LHCN-M2 (cell line): ENCODE results near the gene RAP1GAP. TPM values are rescaled to one million over a fixed set of nuclear protein-coding genes. Genes with fewer than 3 reads are reported as not detected.

Source experiments
- DNase-seq: peaks from one replicate; pipeline ENCODE4 v3.0.0-alpha.2; 2012; ENCODE audit warnings: low read depth
- total RNA-seq: library from RNA; depleted of rRNA; stranded (reverse); fragments of >200 nt; gene quantifications from 2 replicates; pipeline ENCODE4 v1.2.3, GENCODE V29; 2014

Gene RAP1GAP
- total RNA-seq, 1 experiment from 2014 or later, result 0.06 TPM

DNA sequence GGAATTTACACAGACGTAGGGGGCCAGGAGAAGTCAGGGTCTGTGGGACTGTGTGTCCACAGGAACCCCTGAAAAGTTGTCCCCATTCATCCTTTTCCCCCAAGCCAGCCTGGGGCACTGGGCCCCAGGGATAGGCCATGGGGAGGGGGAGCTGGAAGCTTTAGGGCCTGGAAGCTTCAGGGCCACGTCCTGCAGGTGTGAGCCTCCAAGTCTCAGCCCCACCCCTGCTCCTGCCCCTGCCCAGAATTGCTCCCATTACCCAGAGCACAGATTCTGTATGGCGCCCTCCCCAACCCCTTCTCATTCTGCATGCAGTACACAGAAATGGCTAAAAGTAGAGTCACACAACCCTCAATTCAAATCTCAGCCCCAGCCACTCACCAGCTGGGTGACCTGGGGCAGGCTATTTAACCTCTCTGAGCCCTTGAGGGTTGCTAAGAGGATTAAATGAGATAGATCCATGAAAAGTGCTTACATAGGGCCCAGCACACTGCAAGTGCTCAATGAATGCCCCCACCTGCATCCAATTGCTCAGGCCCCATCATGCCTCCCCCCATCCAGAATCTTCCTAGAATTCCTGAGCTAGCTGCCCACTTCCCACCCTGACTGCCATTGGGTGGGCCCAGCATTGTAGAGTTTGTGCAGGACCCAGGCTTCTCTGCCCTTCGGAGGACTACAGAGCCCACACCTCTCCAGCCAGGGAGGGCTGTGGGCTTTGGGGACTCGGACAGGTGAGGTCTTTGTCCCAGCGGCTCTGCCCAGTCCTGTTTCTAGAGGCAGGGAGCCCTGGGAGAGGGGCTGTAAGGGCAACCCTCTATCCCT is 6.5 kb downstream of the RAP1GAP start:
- DNase-seq, result no peak

DNA sequence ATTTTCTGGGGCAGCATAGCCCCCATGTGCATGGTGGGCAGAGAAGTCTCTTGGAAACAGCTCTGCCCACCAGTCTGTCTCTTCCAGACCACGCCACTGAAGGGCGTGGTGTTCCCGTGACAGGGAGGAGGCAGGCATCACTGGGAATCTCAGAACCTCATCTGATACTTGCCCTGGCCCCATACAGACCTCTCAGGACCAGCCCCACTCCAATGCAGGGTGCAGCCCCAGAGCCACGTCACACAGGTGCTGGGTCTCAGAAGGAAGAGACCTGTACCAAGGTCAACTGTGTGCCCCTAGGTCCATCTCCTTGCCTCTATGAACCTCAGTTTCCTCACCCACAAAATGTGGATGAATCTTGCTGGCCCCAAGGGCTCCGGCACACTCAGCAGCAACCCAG is 7.3 kb downstream of the RAP1GAP start:
- DNase-seq, result no peak

DNA sequence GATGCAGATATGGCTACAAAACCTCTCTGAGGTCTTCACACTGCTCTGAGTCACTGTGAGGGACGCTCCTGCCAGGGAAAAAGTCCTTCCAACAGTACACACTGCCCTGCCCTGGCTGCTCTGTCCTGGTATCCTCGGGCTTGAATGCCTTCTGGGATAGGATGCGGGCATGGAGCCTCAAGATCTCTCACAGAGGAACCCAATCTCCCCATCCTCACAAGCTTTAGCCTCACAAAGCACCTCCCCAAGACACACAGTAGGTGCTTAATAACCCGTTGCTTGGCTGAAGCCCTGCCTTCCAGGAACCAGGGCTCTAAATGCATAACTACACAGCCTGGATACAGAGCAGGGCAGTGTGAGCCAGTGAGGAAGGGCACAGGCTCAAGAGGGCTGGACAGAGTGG is 9.2 kb downstream of the RAP1GAP start:
- DNase-seq, result no peak

DNA sequence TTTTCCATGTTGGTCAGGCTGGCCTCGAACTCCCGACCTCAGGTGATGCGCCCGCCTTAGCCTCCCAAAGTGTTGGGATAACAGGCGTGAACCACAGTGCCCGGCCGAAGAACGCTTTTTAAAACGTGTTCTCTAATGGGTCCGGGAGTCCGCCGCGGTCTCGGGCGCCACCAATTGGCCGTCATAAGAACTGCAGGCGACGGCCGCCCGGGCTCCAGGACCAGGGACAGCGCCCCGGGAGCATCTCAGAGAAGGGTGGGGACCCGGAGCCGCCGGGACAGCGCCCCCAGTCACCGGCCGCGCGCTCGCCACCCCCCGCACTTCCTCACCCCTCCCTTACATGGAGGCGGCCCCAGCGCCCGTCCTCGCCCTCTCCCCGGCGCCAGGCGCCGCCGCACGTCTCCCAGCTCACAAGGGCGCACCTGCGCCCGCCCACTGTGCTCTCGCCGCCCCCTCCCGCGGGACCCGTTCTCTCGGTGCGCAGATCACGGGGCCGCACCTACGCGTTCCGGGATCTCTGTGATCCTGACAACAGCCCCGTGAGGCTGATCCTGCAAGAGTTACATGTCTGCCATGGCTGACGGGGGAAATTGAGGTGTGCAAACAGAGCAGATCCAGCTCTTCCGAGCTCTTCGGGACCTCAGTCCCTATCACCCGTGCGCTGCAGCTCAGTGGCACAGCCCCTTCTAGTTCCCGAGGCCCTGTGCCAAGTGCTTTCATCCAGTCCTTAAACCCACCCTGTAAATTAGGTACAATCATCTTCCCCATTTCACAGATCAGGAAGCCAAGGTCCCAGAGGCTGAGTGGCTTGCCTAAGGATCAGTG is 9.8 kb downstream of the RAP1GAP start:
- peak; percentile 44 for DNase-seq

DNA sequence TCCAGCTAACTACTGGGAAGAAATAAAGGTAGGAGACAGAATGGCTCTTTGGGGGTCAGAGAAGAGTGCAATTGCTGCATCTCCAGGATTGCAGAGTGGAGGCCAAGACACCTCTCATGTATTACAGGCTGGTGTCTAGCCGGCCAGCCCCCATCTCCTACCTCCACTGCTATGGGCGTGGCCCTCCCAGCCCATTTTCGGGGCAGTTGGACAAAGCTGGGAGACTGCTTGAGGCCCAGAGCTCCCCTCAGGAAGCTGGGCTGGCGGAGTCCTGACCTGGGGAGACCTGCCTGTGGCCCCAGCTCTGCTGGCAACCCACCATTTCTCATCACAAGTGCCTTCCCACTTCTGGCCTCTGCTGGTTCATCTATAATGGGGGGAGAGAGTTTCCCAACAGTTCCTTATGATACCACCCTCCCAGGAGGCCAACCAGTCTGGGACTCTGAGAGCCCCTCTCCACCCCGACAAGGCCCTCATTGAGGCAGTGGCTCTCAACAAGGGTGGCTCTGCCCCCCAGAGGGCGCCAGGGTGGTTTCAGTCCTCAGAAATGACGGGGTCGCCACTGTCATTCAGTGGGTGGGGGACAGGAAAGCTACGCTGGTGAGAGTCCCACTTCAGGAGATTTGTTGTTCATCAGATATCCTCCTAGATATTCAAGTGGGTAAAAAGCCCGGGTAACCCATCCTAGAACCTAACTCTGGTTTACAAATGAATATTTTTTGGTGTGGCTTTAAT is 11.5 kb downstream of the RAP1GAP start:
- DNase-seq, result no peak

DNA sequence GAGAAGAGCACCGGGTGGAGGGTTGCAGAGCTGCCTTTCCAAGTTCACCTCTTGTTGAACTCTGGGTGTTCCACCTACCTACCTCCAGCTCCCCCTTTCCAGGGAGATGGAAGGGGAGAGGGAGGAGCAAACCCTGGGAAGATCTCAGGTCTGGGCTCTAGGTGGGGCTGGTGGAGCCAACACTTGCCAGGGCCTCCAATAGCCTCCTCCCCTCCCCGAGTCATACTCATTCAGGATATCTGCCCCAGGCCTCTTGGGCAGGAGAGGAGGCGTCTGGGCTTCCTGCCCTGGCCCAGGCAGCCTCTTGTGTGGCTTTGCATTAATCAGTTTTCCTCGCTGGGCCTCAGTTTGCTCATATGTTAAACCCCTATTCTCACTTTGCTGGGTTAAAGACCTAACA is 13.4 kb downstream of the RAP1GAP start:
- no peak for DNase-seq

DNA sequence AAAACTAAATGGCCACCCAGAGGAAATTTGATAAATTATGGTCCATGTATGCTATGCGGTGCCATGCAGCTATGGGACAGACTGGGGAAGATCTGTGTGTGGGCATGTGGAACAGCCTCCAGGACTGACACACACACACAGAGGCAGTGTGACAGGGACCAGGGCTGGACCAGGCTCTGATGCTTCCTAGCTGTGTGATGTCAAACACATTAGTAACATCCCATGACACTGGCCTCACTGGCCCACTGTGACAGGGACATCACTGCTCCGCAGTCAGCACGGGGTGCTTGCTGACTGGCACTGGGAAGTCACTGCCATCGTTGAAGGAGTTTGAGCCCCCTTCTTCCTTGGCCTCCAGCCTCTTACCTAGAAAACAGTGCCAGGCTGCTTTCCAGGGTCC is 13.9 kb downstream of the RAP1GAP start:
- no peak for DNase-seq

DNA sequence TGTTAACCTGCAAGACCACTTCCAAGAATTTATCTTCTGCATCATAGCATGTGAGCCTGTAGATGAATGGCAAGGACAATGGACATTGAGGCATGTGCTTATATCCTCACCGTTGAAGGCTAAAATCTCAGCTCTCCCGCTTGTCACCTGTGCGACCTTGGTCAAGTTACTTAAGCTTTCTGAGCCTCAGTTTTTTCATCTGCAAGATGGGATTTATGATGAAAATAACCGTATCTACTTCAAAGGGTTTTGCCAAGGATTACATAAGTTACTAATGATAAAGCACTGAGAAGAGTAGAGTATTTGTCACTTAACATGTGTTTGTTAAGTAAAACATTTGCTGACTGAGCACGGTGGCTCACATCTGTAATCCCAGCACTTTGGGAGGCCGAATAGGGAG is 14.9 kb downstream of the RAP1GAP start:
- no peak for DNase-seq

DNA sequence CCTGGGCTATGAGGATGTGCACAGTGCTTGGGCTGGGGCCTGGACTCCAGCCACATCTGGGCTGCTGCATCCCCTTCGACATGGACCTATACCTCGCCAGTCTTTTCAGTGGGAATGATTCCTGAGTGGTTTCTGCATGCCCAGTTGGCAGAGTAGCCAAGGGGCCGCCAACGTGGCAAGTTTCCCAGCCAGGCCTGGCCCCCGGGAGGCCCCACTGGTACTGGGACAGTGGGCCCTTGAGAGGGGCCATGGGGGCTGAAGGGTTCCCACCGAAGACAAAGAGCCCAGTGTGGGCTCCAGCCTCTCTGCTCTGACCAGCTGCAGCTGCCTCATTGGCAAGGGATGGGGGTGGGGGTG is 15.4 kb downstream of the RAP1GAP start:
- DNase-seq, result no peak

DNA sequence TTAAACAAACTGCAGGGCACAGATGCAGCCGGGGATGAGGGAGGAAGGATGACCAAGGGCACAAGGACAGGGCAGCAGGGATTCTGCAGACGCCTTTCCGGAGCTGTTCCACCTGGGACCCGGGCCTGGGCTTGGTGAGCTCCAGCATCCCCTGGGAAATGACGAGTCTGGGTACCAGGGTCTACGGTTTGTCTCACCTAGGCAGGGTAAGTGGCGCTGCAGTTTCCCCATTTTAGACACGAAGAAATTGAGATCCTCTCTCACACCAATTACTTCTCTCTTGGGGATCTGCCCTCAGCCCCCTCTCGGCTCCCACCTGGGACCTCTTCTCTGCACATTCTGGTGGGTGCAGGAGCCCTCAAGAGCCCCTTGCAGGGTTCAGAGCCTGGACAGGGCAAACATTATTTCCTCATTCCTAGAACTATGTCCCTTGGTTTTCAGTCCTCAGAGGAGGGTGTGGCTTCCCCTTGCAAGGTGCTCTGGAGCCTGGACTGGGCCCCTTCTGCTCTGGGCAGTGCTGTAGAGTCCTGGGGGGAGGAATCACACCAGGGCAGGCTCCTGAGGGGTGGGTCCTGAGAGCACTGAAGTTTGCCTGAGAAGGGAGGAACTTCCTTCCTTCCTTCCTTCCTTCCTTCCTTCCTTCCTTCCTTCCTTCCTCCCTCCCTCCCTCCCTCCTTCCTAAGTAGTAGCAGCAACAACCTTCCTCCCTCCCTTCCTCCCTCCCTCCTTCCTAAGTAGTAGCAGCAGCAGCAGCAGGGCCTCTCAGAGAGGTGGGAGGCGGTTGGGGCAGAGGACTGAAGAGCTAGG is 16.0 kb downstream of the RAP1GAP start:
- DNase-seq, result no peak

DNA sequence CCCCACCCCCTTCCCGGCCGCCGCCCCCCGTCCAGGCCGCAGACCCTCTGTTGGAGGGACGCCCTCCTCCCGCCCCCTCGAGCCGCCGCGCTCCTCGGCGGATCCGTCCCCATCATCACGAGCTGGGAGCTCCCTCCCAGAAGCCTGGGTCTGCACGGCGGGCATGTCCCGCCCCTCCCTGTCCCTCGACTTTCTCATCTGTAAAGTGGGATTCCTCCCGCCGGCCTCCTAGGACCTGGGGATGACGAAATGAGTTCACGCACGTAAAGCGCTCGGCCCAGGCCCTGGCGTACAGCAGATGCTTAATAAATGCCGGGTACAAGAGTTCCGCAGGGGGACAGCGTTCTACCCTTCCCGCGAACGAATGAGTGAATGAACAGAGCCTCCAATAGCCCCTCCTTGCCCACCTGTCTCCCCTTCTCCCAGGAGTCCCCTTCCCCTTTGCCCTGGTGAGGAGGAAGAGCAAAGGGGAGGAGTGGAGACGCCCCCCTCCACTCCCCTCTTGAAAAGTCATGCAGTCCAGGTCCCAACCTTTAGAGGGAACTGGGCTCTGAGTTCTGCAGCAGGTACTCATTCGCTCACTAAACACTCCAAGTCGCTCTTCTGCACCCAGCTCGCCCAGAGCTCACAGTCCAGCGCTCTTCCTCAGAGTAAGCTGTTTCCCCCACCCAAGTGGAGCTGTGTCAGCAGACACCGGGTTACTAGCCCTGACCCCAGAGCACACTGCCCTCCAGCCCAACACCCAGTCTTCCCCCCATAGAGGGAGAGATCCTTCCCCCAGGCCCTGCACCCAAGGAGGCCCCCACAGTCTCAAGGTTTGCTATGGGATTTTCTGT is 16.8 kb downstream of the RAP1GAP start:
- no peak for DNase-seq

DNA sequence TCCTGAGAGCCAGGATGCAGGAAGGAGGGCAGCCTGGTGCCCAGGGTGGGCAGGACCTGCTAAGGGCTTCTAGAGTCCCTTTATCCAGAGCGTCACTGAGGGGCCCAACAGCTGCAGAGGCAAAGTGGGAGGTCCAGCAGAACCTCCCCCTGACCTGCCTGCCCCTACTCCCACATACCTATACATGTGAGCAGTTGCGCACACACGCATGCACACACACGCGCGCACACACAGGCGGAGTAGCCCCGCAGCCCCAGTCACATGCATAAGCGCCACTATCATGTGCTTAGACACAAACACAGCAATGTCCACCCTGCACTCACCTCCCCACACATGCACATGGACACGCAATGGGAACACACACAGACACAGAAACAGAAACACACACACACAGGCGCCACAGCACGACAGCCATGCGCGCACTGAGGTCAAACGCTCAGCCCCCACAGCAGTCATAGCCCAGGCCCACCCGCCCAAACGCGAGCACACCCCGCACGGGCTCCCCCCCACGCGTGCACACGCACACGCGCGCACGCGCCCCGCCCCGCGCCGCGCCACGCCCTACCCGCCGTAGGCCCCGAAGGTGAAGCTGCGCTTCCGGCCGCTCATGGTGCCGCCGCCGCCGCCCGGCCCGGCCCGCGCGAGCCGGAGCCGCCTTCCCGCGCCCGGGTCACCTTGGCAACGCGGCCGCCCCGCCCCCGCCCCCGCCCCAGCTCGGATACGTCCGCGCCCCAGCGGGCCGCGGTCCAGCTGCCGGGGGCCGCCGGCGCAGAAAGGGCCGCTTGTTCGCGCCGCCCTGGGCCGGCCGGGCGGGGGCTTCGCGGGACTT is 17.7 kb downstream of the RAP1GAP start:
- peak; percentile 10 for DNase-seq

DNA sequence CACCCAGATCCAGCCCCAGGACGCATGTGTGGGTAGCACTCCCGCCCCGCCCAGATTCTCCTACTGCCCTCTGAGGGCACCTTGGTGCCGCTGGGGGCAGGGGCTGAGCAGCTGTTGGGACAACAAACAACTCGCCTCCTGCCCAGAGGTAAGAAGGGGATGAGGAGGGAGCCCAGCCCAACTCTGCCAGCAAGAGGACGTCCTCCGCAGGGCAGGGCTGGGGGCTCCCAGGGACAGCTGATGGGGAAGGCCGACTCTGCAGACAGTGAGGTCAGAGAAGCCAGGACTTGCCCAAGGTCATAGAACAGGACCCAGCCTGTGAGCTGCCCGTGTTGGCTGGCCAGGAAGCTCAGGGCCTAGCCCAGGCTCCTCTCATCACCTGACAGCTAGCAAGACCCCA is 18.8 kb downstream of the RAP1GAP start:
- DNase-seq, result no peak

DNA sequence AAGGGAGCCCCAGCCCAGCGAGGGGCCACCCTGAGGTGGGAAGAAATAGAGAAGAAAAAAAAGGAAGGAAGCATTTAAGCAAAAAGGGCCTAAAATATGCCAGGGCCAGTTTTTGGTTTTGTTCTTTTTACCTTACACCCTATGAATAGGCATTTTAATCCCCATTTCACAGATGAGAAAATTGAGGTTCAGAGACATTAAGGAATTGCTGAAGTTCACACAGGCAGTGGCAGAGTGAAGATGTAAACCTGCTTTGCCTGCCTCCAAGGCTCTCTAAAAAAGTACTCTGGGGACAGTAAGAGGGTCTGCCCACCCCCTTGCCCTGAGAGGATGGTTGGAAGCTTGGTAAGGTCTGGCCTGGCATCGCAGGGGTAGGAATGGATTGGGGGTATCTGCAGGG is 19.8 kb downstream of the RAP1GAP start:
- no peak for DNase-seq

DNA sequence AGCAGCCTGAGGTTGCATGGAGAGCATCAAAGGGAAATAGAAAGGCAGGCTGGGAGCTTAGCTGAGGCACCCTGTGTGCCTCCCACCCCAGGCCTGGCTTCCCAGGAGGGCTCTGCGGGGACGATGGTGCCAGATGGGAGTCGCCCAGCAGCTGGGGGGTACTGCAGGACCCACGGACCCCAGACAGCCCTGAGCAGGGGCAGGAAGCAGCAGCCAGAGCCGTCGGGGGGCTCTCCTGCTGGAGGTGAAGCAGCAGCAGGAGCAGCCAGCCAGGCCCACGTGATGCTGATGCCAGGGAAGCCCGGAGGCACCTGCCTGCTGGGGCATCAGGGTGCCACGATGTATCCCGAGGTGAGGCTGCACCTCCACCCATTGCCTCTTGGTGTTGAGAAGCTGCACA is 20.4 kb downstream of the RAP1GAP start:
- DNase-seq, result no peak

DNA sequence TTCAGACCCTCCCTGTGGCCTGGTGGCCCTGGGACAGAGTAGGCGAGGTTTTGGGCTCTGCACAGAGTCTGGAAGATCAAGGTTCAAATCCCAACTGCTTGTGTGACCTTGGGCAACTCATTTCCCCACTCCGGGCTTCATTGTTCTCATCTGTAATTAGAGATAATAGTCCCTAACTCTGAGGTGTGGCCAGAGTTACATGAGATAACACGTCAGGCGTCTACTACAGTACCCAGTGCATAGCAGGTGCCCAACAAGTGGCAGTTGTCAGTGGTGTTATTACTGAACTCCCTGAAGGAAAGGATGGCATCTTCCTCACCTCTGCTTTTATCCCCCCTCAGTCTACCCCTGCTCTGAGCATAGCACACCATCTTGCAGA is 20.8 kb downstream of the RAP1GAP start:
- no peak for DNase-seq

DNA sequence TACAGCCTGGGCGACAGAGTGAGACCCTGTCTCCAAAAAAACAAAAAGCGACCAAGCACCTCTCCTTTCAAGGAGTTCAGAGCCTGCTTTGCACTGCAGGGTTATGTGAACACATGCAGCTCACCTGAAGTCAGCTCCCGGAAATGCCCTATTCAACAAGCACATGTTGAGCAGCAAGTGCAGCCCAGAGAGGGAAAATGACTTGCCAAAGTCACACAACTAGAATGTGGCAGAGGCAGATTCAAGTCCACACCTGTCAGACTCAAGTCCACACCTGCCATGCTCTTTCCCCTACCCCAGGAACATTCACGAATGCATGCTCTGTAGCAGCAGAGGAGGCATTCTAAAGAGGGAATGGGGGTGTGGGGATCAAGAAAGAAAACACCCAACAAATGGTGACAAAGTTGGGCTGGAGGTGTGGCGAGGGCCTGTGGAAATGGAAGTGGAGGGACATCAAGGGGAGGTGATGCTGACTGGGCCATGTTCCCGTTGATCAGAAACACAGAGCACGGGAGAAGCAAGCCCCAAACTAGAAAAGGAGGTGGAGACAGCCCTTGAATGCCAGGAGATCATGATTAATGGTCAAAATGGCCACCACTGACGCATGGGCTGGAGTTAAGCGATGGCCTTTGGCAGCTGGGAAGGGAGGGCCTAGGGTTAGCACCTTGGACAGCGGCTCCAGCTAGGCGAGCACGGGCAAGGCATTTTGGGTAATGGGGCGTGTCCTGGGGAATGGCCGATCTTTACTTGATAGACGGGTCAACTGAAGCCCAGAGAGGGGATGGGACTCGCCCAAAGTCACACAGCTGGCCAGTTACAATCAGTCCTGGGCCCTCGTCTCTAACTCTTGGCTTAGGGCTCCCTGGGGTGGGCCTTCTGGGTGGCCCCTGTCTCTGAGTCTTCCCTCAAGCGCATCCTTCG is 21.5 kb downstream of the RAP1GAP start:
- peak; percentile 64 for DNase-seq

DNA sequence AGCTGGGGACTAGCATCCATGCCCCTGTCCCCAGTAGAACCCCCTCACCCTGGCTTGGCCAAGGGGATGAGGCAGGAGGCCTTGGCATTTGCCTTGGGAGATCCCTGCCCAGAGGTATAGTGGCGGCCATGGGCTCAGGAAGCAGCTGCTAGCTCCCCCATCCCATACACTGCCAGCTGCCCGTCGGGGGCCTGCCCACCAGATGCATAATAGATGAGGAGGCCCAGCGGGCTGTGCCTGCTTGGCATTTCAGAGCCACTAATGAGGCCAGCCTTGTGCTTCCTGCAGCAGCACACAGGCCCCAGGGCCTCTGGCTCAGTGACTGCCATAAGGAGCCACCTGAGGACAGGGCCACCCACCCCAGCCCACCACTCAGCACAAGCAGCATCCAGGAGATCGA is 23.6 kb downstream of the RAP1GAP start:
- no peak for DNase-seq

DNA sequence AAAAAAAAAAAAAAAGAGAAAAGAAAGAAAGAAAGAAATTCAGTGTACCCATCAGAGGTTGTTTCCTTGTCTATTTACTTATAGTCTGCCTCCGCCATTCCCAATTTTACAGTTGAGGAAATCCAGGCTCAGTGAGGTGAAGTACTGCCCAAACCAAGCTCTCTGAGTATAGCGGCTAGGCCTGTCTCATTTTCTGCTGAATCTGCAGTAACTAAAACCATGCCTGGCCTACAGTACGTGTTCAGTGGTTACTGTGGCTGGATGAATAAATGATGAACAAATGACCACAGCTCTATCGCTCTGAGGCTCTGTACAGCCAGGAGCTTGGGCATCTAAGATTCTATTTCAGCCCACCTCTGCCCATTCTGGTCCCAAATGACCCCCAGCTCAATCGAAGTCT is 24.3 kb downstream of the RAP1GAP start:
- DNase-seq, result no peak
